NT2/D1 (cell line): ENCODE results near the gene SERTAD2.

Source experiments
- SUZ12 ChIP-seq: IDR thresholded peaks from 2 replicates; pipeline ENCODE4 v1.6.1; 2011; ENCODE audit not compliant: insufficient read length, insufficient read depth; ENCODE audit errors: extremely low read depth
- ZNF274 ChIP-seq: IDR thresholded peaks from 2 replicates; pipeline ENCODE4 v1.6.1; 2011; ENCODE audit warnings: mild to moderate bottlenecking, low read depth, low read length

DNA sequence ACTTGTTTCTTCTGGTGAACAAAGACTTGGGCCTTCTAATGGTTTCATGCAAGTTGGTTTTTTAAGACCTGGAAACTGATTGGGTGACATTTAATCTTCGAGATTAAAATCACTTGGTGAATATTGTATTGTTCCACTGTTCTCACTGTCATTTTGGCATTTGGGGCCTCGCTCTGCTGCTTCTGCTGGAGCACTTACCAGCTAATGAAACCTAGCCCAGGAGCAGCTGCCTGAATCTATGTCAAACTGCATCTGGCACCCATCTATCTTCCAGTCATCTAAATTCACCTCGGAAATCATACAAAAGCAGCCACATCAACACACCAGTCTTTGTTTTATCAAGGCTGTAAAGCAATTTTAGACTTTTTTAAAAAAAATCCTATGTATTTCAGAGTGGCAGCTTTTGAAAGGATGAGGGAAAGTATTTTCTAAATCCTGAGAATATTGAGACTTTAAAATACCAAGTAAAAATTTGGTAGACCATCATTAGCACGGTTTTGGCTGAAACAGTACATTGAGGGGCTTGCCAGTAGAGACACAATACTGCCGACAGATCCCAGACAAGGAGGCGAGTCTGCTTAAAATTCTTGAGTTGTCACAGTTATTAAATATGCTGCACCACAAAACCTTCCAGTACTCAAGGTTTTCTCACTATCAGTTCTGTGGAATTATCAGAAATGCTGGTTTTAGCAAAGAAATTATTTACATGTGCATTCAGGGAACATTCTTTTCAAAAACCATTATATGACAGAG, 26.1 kb upstream of the SERTAD2 start:
- no peak for TF ChIP-seq SUZ12
- TF ChIP-seq ZNF274, result no peak
